Measurements from ENCODE around the gene RIMBP2. TPM values are rescaled to one million over a fixed set of nuclear protein-coding genes. Genes with fewer than 3 reads are reported as not detected.

The RIMBP2 gene
- polyA plus RNA-seq, 1 of the 3 experiments (the other 2 are of a cell fraction), result 0.90 TPM

DNA sequence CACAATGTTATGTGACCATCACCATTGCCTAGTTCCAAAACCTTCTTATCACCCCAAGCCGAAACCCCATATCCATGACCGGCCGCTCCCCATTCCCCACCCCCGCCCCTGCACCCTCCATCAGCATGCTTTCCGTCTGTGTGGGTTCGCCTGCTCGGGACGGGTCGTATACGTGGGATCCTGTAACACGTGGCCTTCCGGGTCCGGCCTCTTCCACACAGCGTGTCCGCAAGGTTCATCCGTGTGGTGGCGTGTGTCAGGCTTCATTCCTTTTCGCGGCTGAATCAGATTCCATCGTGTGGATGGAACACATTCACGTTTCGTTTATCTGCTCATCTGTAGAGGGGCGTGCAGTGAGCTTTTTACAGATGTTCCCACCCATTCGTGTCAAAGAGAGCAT, 41.4 kb downstream of the RIMBP2 start (continued):
- TF ChIP-seq, protein P1, sequence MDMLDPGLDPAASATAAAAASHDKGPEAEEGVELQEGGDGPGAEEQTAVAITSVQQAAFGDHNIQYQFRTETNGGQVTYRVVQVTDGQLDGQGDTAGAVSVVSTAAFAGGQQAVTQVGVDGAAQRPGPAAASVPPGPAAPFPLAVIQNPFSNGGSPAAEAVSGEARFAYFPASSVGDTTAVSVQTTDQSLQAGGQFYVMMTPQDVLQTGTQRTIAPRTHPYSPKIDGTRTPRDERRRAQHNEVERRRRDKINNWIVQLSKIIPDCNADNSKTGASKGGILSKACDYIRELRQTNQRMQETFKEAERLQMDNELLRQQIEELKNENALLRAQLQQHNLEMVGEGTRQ (IDR thresholded peaks at IDR 0.05; ENCODE audit: borderline replicate concordance, low read depth, low read length), result no peak
- TF ChIP-seq PBX3 (IDR thresholded peaks at IDR 0.05), result no peak

DNA sequence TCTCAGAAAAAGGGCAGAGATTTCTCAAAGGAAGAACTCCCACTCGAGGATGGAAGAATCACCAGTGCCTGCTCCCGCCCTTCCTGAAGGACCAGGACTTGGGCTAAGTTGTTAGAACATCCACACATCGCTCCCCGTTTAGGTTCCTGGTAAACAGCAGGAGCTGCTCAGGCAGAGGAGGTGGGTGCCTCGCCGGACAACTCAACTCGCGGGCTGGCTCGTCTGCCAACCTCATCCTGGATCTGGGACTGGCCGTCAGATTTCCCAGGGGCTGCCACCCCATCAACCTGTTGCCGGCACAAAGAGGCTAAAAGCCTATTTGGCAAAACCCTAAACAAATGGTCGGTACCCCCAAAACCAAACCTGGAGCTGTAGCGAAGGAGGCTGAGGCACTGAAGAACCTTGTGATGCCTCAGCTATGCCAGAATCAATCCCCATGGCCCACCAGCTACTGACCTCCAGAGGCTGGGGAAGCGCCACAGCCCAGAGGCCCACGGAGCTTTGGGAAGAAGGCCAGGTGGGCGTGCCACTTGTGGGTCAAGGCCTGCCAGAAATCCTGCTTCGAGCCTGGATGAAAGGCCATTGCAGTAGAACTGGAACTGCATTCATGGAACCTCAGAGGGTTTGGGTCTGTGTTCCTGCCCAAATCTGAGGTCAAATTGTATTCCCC, 42.9 kb downstream of the RIMBP2 start:
- POLR2A ChIA-PET, result interaction anchor here (1.0 kb wide), 1 partner anchor 39 kb away, joined by 3 read pairs; no protein-coding TSS in a partner anchor

More for the DNA sequence above, 42.9 kb downstream of the RIMBP2 start:
- H3K27ac ChIP-seq (ENCODE audit: low read depth in 2 of 2, low read length in 1 of 2), result peak overlapping the region in 1 of 2 experiments; percentile 77; a peak in 2 of 4 replicates
- no peak for DNase-seq
- 33% methylated on average over 8 of the region's 17 CpGs for WGBS (ENCODE audit: low lambda C conversion rate)
- H3K4me1 ChIP-seq (ENCODE audit: control insufficient read depth in 1 of 2, insufficient read depth in 2 of 2, low read depth in 1 of 2, low read length in 1 of 2), result peaks cover 0 to 47% of the 10 kb centered on the region in 2 experiments; a peak in 2 of 4 replicates
- no peaks in the 10 kb centered on the region for H3K79me2 ChIP-seq (ENCODE audit: insufficient read depth)
- no peaks in the 10 kb centered on the region for H4K20me1 ChIP-seq (ENCODE audit: insufficient read depth)
- no peaks in the 10 kb centered on the region for H3K27me3 ChIP-seq (ENCODE audit: insufficient read depth)
- H3K9ac ChIP-seq, result no peak overlapping the region
- H3F3A ChIP-seq (replicated peaks; ENCODE audit: insufficient read depth), result no peaks in the 10 kb centered on the region
- H3K9me3 ChIP-seq, result no peaks in the 10 kb centered on the region
- TF ChIP-seq PBX3 (IDR thresholded peaks at IDR 0.05) (no peak), RAD21 (IDR thresholded peaks at IDR 0.05; ENCODE audit: low read length) (no peak), EP300 (IDR thresholded peaks at IDR 0.05; ENCODE audit: borderline replicate concordance in 1 of 2, low read depth in 1 of 2, low read length in 1 of 2) (no peak), MAX (IDR thresholded peaks at IDR 0.05; ENCODE audit: low read depth) (no peak), CTCF (IDR thresholded peaks at IDR 0.05) (no peak), CHD2 (IDR thresholded peaks at IDR 0.05; ENCODE audit: low read length, partially characterized antibody) (no peak), MXI1 (IDR thresholded peaks at IDR 0.05; ENCODE audit: low read depth, low read length) (no peak), GABPA (IDR thresholded peaks at IDR 0.05; ENCODE audit: low read depth) (no peak), RCOR1 (IDR thresholded peaks at IDR 0.05; ENCODE audit: low read length) (no peak), EZH2phosphoT487 (IDR thresholded peaks at IDR 0.05; ENCODE audit: borderline replicate concordance, low read depth) (no peak), YY1 (IDR thresholded peaks at IDR 0.05; ENCODE audit: low read depth) (no peak), FOSL2 (IDR thresholded peaks at IDR 0.05; ENCODE audit: borderline replicate concordance, low read depth) (no peak), TAF1 (IDR thresholded peaks at IDR 0.05; ENCODE audit: borderline replicate concordance, low read depth, low read length) (no peak), SMC3 (IDR thresholded peaks at IDR 0.05; ENCODE audit: low read depth, low read length) (no peak), TCF12 (IDR thresholded peaks at IDR 0.05) (no peak), FOXJ3 (CRISPR knock-in tag; IDR thresholded peaks at IDR 0.05) (no peak), NRF1 (IDR thresholded peaks at IDR 0.05; ENCODE audit: low read depth, low read length) (no peak), RFX5 (IDR thresholded peaks at IDR 0.05; ENCODE audit: low read length) (no peak), FOXM1 (IDR thresholded peaks at IDR 0.05; ENCODE audit: low read depth) (no peak)
- TF ChIP-seq, protein P2, sequence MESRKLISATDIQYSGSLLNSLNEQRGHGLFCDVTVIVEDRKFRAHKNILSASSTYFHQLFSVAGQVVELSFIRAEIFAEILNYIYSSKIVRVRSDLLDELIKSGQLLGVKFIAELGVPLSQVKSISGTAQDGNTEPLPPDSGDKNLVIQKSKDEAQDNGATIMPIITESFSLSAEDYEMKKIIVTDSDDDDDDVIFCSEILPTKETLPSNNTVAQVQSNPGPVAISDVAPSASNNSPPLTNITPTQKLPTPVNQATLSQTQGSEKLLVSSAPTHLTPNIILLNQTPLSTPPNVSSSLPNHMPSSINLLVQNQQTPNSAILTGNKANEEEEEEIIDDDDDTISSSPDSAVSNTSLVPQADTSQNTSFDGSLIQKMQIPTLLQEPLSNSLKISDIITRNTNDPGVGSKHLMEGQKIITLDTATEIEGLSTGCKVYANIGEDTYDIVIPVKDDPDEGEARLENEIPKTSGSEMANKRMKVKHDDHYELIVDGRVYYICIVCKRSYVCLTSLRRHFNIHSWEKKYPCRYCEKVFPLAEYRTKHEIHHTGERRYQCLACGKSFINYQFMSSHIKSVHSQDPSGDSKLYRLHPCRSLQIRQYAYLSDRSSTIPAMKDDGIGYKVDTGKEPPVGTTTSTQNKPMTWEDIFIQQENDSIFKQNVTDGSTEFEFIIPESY (IDR thresholded peaks at IDR 0.05; ENCODE audit: borderline replicate concordance, low read depth), result no peak
- H2AFZ ChIP-seq (ENCODE audit: low read depth), result no peak overlapping the region
- H3K36me3 ChIP-seq (replicated peaks in 1 of 2; ENCODE audit: control insufficient read depth in 1 of 2, insufficient read depth in 2 of 2, low read length in 1 of 2), result no peaks in the 10 kb centered on the region
- CTCF ChIA-PET, result interaction anchor here (2.2 kb wide), 1 partner anchor 75 kb away, joined by 8 read pairs; no protein-coding TSS in a partner anchor
- no peak overlapping the region for H3K4me3 ChIP-seq (ENCODE audit: low read depth in 2 of 2, low read length in 1 of 2)
- H3K4me2 ChIP-seq, result no peak overlapping the region
- no peaks in the 10 kb centered on the region for H3K9me2 ChIP-seq

Data from SK-N-SH (cell line).